Measurements from ENCODE around the gene SLFN11. TPM values are rescaled to one million over a fixed set of nuclear protein-coding genes. Genes with fewer than 3 reads are reported as not detected.
"Not testable (repeated sequence)": the region's sequence is repeated elsewhere in the genome, so short reads cannot be mapped to it uniquely, and the experiment has no call there.

SLFN11 gene
- total RNA-seq, 1 donor from 2014 or later: 34.1 TPM

DNA sequence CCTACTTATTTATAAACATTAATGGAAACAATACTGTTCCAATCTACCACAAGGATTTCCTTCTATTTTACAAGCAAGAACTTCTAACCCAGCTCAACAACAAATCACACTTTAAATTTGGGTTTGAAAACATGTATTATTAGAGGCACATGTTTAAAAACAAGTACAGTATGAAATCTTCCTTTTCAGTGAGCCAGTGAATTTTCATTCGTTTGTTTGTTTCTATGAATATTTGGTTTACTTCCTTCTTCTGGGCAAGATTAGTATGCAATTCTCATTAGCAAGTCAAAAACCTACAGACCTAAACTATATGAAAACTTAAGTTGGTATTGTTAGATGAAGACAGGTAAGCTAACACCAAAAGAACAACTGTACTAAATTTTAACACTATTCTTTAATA lies 33.1 kb upstream of the SLFN11 start:
- H3K4me3 Mint-ChIP-seq: no peak overlapping the region
- peaks cover 2% of the 10 kb centered on the region for H3K27me3 Mint-ChIP-seq (ENCODE audit: low read depth)
- H3K9me3 Mint-ChIP-seq: peaks cover 11% of the 10 kb centered on the region
- H3K36me3 Mint-ChIP-seq: peaks cover 37% of the 10 kb centered on the region
- no peaks in the 10 kb centered on the region for H3K4me1 Mint-ChIP-seq
- no peak for DNase-seq (ENCODE audit: low spot score in 2 of 2, unreplicated experiment in 2 of 2)
- TF ChIP-seq, protein P1, sequence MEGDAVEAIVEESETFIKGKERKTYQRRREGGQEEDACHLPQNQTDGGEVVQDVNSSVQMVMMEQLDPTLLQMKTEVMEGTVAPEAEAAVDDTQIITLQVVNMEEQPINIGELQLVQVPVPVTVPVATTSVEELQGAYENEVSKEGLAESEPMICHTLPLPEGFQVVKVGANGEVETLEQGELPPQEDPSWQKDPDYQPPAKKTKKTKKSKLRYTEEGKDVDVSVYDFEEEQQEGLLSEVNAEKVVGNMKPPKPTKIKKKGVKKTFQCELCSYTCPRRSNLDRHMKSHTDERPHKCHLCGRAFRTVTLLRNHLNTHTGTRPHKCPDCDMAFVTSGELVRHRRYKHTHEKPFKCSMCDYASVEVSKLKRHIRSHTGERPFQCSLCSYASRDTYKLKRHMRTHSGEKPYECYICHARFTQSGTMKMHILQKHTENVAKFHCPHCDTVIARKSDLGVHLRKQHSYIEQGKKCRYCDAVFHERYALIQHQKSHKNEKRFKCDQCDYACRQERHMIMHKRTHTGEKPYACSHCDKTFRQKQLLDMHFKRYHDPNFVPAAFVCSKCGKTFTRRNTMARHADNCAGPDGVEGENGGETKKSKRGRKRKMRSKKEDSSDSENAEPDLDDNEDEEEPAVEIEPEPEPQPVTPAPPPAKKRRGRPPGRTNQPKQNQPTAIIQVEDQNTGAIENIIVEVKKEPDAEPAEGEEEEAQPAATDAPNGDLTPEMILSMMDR (IDR thresholded peaks at IDR 0.05; ENCODE audit: unreplicated experiment): no peak
- H3K27ac Mint-ChIP-seq: no peak overlapping the region

DNA sequence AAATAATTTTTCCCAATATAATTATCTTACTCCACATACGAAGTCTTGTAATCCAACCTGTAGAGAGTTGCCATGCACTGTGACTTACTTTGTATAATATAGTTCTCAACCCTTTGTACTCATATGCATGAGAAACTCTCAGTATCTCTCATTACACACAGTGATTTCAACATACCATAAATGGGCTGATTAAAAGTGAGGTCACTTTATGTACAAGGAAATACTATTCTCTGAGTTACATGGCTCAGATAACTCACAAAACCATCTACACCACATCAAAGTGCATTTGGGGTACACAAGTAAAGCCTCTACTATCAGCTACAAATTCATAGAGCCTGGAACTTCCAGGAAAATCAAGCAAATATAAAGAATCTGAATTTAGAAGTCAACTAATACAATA lies 30.9 kb upstream of the SLFN11 start:
- no peak overlapping the region for H3K27ac Mint-ChIP-seq
- H3K36me3 Mint-ChIP-seq: peaks cover 22% of the 10 kb centered on the region
- TF ChIP-seq, protein P1 (IDR thresholded peaks at IDR 0.05; ENCODE audit: unreplicated experiment): no peak
- no peak overlapping the region for H3K4me3 Mint-ChIP-seq
- H3K4me1 Mint-ChIP-seq: no peaks in the 10 kb centered on the region
- peaks cover 2% of the 10 kb centered on the region for H3K27me3 Mint-ChIP-seq (ENCODE audit: low read depth)
- peaks cover 15% of the 10 kb centered on the region for H3K9me3 Mint-ChIP-seq
- no peak for DNase-seq (ENCODE audit: low spot score in 2 of 2, unreplicated experiment in 2 of 2)

- peaks cover 24% of the 10 kb centered on the region for H3K9me3 Mint-ChIP-seq
- DNase-seq (ENCODE audit: low spot score in 2 of 2, unreplicated experiment in 2 of 2); H3K27ac Mint-ChIP-seq; H3K27me3 Mint-ChIP-seq (ENCODE audit: low read depth); H3K4me1 Mint-ChIP-seq; H3K4me3 Mint-ChIP-seq; H3K36me3 Mint-ChIP-seq: not testable (repeated sequence)
Observed at GRCh38 chr17:35393783-35394182, 20.4 kb upstream of the SLFN11 start.

DNA sequence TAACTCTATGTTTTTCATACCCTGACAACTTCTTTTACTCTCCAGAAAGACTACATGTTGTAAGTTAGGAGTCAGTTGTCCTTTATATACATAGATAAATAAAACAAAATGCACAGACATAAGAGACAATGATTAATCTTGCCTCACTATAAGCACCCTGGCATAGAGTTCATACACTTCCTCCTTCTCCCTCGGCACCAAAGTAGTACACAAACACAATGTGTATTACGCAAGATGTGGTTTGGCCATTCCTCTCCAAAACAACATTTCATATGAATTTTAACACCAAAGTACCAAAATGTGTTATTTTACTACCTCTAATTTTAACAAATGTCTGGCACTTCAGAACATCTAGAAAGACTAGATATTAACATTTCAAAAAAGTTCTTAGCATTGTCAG lies 17.2 kb upstream of the SLFN11 start:
- Mint-ChIP-seq H3K36me3 (peaks cover 4% of the 10 kb centered on the region), H3K9me3 (peaks cover 33% of the 10 kb centered on the region), H3K4me1 (no peaks in the 10 kb centered on the region), H3K4me3 (no peak overlapping the region), H3K27me3 (ENCODE audit: low read depth) (peaks cover 33% of the 10 kb centered on the region), H3K27ac (no peak overlapping the region)
- no peak for DNase-seq (ENCODE audit: low spot score in 2 of 2, unreplicated experiment in 2 of 2)
- TF ChIP-seq, protein P1 (IDR thresholded peaks at IDR 0.05; ENCODE audit: unreplicated experiment): no peak

DNA sequence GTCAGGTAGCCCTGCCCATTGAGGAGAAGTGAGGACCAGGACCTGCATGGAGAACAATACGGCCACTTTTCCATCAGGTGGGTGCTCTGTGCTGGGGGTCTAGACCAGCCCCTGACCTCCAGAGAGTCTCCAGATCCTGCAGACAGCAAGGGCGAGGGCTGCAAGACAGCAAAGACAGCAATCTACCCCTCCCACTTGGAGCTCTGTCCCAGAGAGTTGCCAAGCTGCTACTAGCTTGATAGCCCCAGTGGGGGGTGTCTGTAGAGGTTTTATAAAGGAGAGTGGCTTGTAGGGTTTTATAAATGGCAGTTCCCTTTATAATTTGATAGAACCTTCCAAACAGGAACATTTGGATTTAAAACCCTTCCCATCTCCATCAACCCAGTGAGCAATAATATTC lies 16.7 kb upstream of the SLFN11 start:
- H3K27ac Mint-ChIP-seq: no peak overlapping the region
- H3K4me3 Mint-ChIP-seq: no peak overlapping the region
- H3K36me3 Mint-ChIP-seq: peaks cover 4% of the 10 kb centered on the region
- no peaks in the 10 kb centered on the region for H3K4me1 Mint-ChIP-seq
- peaks cover 28% of the 10 kb centered on the region for H3K9me3 Mint-ChIP-seq
- TF ChIP-seq, protein P1 (IDR thresholded peaks at IDR 0.05; ENCODE audit: unreplicated experiment): no peak
- no peak for DNase-seq (ENCODE audit: low spot score in 2 of 2, unreplicated experiment in 2 of 2)
- peaks cover 34% of the 10 kb centered on the region for H3K27me3 Mint-ChIP-seq (ENCODE audit: low read depth)

DNA sequence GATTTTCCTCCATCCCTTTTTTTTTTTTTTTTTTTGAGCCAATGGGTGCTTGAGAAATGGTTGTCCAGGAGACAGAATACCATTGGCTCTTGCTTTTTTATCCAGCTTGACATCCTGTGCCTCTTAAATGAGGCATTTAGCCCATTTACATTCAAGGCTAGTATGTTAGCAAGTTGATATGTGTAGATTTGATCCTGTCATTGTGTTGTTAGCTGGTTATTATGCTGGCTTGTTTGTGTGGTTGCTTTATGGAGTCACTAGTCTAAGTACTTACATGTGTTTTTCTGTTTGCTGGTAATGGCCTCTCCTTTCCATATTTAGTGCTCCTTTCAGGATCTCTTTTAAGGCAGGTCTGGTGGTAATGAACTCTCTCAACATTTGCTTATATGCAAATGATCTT lies 14.1 kb upstream of the SLFN11 start:
- DNase-seq (ENCODE audit: low spot score in 2 of 2, unreplicated experiment in 2 of 2): no peak
- TF ChIP-seq, protein P1 (IDR thresholded peaks at IDR 0.05; ENCODE audit: unreplicated experiment): no peak
- H3K36me3 Mint-ChIP-seq: no peaks in the 10 kb centered on the region
- H3K4me1 Mint-ChIP-seq: no peaks in the 10 kb centered on the region
- H3K27me3 Mint-ChIP-seq (ENCODE audit: low read depth): peaks cover 37% of the 10 kb centered on the region
- peaks cover 34% of the 10 kb centered on the region for H3K9me3 Mint-ChIP-seq
- H3K27ac Mint-ChIP-seq: no peak overlapping the region
- no peak overlapping the region for H3K4me3 Mint-ChIP-seq

Data from mesothelial cell of epicardium (in vitro differentiated cells).